Adipose tissue (tissue), 3 donors: ENCODE measurements around the gene KRTAP20-4. TPM values are rescaled to one million over a fixed set of nuclear protein-coding genes. Genes with fewer than 3 reads are reported as not detected.

ENCODE experiments used
- H3K27ac ChIP-seq: one replicate; pipeline ENCODE4 v1.5.1; 2013; ENCODE audit warnings: low read depth, low read length
- WGBS, 3 donors: extraction: QIAGEN DNeasy Blood & Tissue Kit; methylation state at CpG; one replicate each; pipeline ENCODE4 v1.1.7; 2013; 5-methylcytosine and 5-hydroxymethylcytosine counted together
- polyA plus RNA-seq, 3 donors: library from polyadenylated mRNA; stranded (reverse); fragments of 200-250 nt; gene quantifications; one replicate each; pipeline ENCODE4 v1.2.3, GENCODE V29; 2013
- donor health status: healthy with polysubstance abuse.
- donor health status: Bipolar disorder and iron deficiency.
- donor health status: healthy.

Gene KRTAP20-4
- not detected for polyA plus RNA-seq

GRCh38 chr21:30620522-30620921 lies at the start of gene KRTAP20-4:
TSS of gene KRTAP20-4 (plus strand) at chr21:30620627.
- 76 to 83% (median 80%) methylated on average over 3 of the region's 3 CpGs for WGBS, 3 donors
- no peak within 1 kb of the TSS for H3K27ac ChIP-seq

GRCh38 chr21:30577766-30578165 lies 42.7 kb upstream of the KRTAP20-4 start:
- H3K27ac ChIP-seq, result no peak overlapping the region

GRCh38 chr21:30579346-30579745 lies 41.1 kb upstream of the KRTAP20-4 start:
- WGBS, 3 donors, result 42 to 54% (median 52%) methylated on average over 1 of the region's 1 CpG
- H3K27ac ChIP-seq, result no peak overlapping the region

- no peak overlapping the region for H3K27ac ChIP-seq
- WGBS, 3 donors, result 59 to 65% (median 62%) methylated on average over 3 of the region's 3 CpGs
These were observed 40.3 kb upstream of the KRTAP20-4 start for GRCh38 chr21:30580132-30580531.

GRCh38 chr21:30582870-30583269 lies 37.6 kb upstream of the KRTAP20-4 start:
- WGBS, 3 donors, result 31 to 87% (median 83%) methylated on average over 1 of the region's 1 CpG

GRCh38 chr21:30590297-30590696 lies 30.1 kb upstream of the KRTAP20-4 start, which contains the start of gene KRTAP22-2:
TSS of gene KRTAP22-2 (minus strand) at chr21:30590397.
- H3K27ac ChIP-seq, result no peak within 1 kb of the TSS

More at GRCh38 chr21:30582870-30583269, 37.6 kb upstream of the KRTAP20-4 start:
- no peak overlapping the region for H3K27ac ChIP-seq

- no peak within 1 kb of the TSS for H3K27ac ChIP-seq
- 89 to 94% (median 92%) methylated on average over 4 of the region's 4 CpGs for WGBS, 3 donors
These were observed 28.3 kb upstream of the KRTAP20-4 start, which contains the start of gene KRTAP6-3 for GRCh38 chr21:30592140-30592539. TSS of gene KRTAP6-3 (plus strand) at chr21:30592440. CDS start at chr21:30592446, 6 bp downstream.

GRCh38 chr21:30598802-30599201 lies 21.6 kb upstream of the KRTAP20-4 start, which contains the start of gene KRTAP6-2:
TSS of gene KRTAP6-2 (minus strand) at chr21:30598902. CDS start at chr21:30598874, 28 bp downstream.
- WGBS, 3 donors, result 92 to 96% (median 96%) methylated on average over 6 of the region's 6 CpGs
- no peak within 1 kb of the TSS for H3K27ac ChIP-seq

- 48 to 76% (median 50%) methylated on average over 1 of the region's 1 CpG for WGBS, 3 donors
- no peak within 1 kb of the TSS for H3K27ac ChIP-seq
These were observed 19.6 kb upstream of the KRTAP20-4 start, which contains the start of gene KRTAP22-1 for GRCh38 chr21:30600787-30601186. TSS of gene KRTAP22-1 (plus strand) at chr21:30601087.

GRCh38 chr21:30605968-30606367 lies 14.5 kb upstream of the KRTAP20-4 start:
- 87 to 90% (median 87%) methylated on average over 2 of the region's 2 CpGs for WGBS, 3 donors
- H3K27ac ChIP-seq, result no peak overlapping the region

GRCh38 chr21:30612132-30612531 lies 8.3 kb upstream of the KRTAP20-4 start:
- WGBS, 3 donors, result 68 to 90% (median 85%) methylated on average over 2 of the region's 2 CpGs

GRCh38 chr21:30613836-30614235 lies 6.6 kb upstream of the KRTAP20-4 start, which contains the start of gene KRTAP6-1:
TSS of gene KRTAP6-1 (minus strand) at chr21:30613930. CDS start at chr21:30613904, 26 bp downstream.
- 62 to 79% (median 74%) methylated on average over 2 of the region's 2 CpGs for WGBS, 3 donors
- H3K27ac ChIP-seq, result no peak within 1 kb of the TSS

More at GRCh38 chr21:30612132-30612531, 8.3 kb upstream of the KRTAP20-4 start:
- H3K27ac ChIP-seq, result no peak overlapping the region

GRCh38 chr21:30615199-30615598 lies 5.2 kb upstream of the KRTAP20-4 start:
- H3K27ac ChIP-seq, result no peak overlapping the region

GRCh38 chr21:30616125-30616524 lies 4.3 kb upstream of the KRTAP20-4 start, which contains the start of gene KRTAP20-1:
TSS of gene KRTAP20-1 (plus strand) at chr21:30616425. CDS start at chr21:30616455, 30 bp downstream.
- H3K27ac ChIP-seq, result no peak within 1 kb of the TSS
- WGBS, 3 donors, result 90 to 95% (median 92%) methylated on average over 2 of the region's 2 CpGs

GRCh38 chr21:30620080-30620479 lies 347 bp upstream of the KRTAP20-4 start:
- no peak overlapping the region for H3K27ac ChIP-seq

GRCh38 chr21:30623362-30623761 lies 2.9 kb downstream of the KRTAP20-4 start:
- 84 to 90% (median 88%) methylated on average over 3 of the region's 3 CpGs for WGBS, 3 donors
- no peak overlapping the region for H3K27ac ChIP-seq

- WGBS, 3 donors, result 54 to 64% (median 62%) methylated on average over 4 of the region's 4 CpGs
- no peak overlapping the region for H3K27ac ChIP-seq
These were observed 5.2 kb downstream of the KRTAP20-4 start for GRCh38 chr21:30625449-30626165.

- no peak overlapping the region for H3K27ac ChIP-seq
- 76 to 92% (median 79%) methylated on average over 4 of the region's 4 CpGs for WGBS, 3 donors
These were observed 7.7 kb downstream of the KRTAP20-4 start for GRCh38 chr21:30628109-30628508.

- 30 to 41% (median 40%) methylated on average over 1 of the region's 1 CpG for WGBS, 3 donors
- no peak overlapping the region for H3K27ac ChIP-seq
These were observed 8.8 kb downstream of the KRTAP20-4 start for GRCh38 chr21:30629200-30629599.

- WGBS, 3 donors, result 81 to 96% (median 90%) methylated on average over 1 of the region's 1 CpG
- H3K27ac ChIP-seq, result no peak within 1 kb of the TSS
These were observed 14.5 kb downstream of the KRTAP20-4 start, which contains the start of gene KRTAP20-2 for GRCh38 chr21:30634906-30635305. TSS of gene KRTAP20-2 (plus strand) at chr21:30635206. CDS start at chr21:30635264, 58 bp downstream.
